Mononuclear cell (primary cell): ENCODE data around the gene ACSL1. TPM values are rescaled to one million over a fixed set of nuclear protein-coding genes. Genes with fewer than 3 reads are reported as not detected.

Source experiments
- H3K27me3 ChIP-seq: 2 replicates; pipeline ENCODE4 v1.6.0; 2011; ENCODE audit warnings: low read length, control low read depth; ENCODE audit not compliant: insufficient read depth
- H3K4me1 ChIP-seq: 2 replicates; pipeline ENCODE4 v1.5.1; 2011; ENCODE audit warnings: mild to moderate bottlenecking, low read length, control low read depth; ENCODE audit not compliant: insufficient read depth
- H3K4me3 ChIP-seq: 2 replicates; pipeline ENCODE4 v1.5.1; 2011; ENCODE audit warnings: mild to moderate bottlenecking, low read length, moderate library complexity
- H3K9me3 ChIP-seq: 2 replicates; pipeline ENCODE4 v1.5.1; 2011; ENCODE audit warnings: low read depth, mild to moderate bottlenecking, control low read depth, low read length
- total RNA-seq: library from RNA; depleted of rRNA; stranded (reverse); fragments of >200 nt; gene quantifications from one replicate; pipeline ENCODE4 v1.2.3, GENCODE V29; 2012

ACSL1 gene
- total RNA-seq, 1 donor = 110 TPM

- Histone ChIP-seq H3K27me3 (no peaks in the 10 kb centered on the region), H3K4me3 (peak overlapping the region; percentile 67), H3K4me1 (peaks cover 70% of the 10 kb centered on the region), H3K9me3 (no peaks in the 10 kb centered on the region)
These were observed 1.5 kb downstream of the ACSL1 start for GRCh38 chr4:184824081-184824775.

GRCh38 chr4:184823014-184823413, 2.8 kb downstream of the ACSL1 start:
- H3K27me3 ChIP-seq = no peaks in the 10 kb centered on the region
- peak overlapping the region; percentile 67 for H3K4me3 ChIP-seq
- H3K4me1 ChIP-seq = peaks cover 83% of the 10 kb centered on the region
- H3K9me3 ChIP-seq = no peaks in the 10 kb centered on the region

DNA sequence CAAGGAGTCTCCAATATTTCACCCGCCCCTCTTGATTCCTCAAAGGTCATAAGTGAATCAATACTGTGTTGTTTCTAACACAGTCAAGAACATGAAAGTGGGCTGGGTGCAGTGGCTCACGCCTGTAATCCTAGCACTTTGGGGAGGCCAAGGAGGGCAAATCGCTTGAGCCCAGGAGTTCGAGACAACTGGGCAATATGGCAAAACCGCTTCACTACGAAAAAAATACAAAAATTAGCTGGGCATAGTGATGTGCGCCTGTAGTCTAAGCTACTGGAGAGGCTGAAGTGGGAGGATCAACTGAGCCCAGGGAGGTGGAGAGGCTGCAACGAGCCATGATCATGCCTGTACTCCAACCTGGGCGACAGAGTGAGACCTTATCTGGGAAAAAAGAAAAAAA, 3.4 kb downstream of the ACSL1 start:
- Histone ChIP-seq H3K4me1 (peaks cover 86% of the 10 kb centered on the region), H3K9me3 (no peaks in the 10 kb centered on the region), H3K4me3 (peak overlapping the region; percentile 67), H3K27me3 (no peaks in the 10 kb centered on the region)

DNA sequence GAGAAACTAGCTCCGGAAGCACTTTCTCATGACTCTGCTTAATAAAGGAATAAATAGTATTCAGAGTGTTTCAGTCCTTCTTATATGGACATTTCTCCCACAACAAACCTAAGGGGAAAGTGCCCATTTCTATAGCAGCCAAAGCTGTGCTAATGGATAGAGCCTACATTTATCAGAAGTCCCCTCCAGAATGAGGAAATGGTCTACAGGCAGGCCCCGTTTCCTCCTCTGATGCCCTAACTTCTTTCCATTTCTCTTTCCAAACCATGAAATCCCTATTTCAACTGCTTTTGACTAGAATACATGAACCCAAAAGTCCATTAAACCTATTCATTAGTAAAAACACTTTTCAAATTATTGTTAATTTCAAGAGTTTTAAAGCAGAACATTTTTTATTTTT, 4.5 kb downstream of the ACSL1 start:
- Histone ChIP-seq H3K9me3 (no peaks in the 10 kb centered on the region), H3K4me3 (peak overlapping the region; percentile 31), H3K4me1 (peaks cover 86% of the 10 kb centered on the region), H3K27me3 (no peaks in the 10 kb centered on the region)

GRCh38 chr4:184819786-184820185, 6.0 kb downstream of the ACSL1 start:
- no peaks in the 10 kb centered on the region for H3K27me3 ChIP-seq
- no peak overlapping the region for H3K4me3 ChIP-seq
- H3K9me3 ChIP-seq = no peaks in the 10 kb centered on the region
- H3K4me1 ChIP-seq = peaks cover 96% of the 10 kb centered on the region

DNA sequence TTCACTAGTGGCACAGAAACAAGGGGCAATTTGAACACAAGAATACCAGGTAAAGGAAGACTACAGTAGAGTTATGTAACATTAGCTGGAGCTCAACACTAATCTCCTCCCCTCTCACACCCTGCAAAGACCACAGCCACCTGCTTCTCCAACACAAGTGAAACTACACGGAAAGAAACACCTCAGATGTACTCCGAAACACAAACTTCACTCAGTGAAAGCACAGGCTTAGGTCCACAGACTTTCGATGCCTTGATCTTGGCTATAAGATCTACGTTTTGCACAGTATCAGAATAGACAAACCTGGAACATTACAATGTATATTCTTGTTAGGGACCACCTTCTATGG, 7.6 kb downstream of the ACSL1 start:
- no peaks in the 10 kb centered on the region for H3K27me3 ChIP-seq

DNA sequence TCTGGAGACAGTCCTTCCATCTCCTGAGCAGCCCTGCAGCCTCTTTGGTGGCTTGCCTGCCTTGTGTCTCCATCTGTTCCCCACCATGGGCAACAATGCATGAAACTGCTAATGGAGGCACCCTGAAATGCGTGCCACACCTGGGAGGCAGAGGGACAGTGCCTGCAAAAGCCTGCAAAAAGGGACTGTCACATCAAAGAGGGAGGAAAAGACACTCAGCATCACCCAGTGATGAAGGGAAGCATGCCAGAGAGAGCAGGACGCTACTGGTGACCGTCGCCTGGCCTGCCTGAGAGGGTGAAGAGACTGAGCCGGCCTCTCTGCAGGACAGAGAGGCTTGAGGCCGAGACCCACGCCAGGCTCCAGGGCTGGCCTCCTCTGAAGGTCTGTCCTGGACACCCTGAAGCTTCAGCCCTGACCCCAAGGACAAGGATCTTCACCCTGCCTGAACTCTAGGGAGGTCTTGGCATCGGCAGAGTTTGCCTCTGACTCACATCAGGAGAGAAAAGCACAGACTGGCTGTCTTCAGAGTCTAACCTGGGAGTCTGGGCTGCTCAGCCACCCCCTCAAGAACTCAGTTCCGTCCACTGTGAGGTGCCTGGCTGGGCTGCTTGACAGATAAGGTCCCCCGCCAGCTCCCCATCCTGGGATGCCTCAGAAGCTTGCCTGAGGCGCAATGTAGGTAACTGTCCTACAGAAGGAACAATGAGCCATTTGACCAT, 8.1 kb downstream of the ACSL1 start:
- H3K4me1 ChIP-seq = peaks cover 96% of the 10 kb centered on the region
- no peaks in the 10 kb centered on the region for H3K27me3 ChIP-seq
- H3K4me3 ChIP-seq = no peak overlapping the region
- no peaks in the 10 kb centered on the region for H3K9me3 ChIP-seq

More for the DNA sequence above, 7.6 kb downstream of the ACSL1 start:
- Histone ChIP-seq H3K9me3 (no peaks in the 10 kb centered on the region), H3K4me1 (peaks cover 96% of the 10 kb centered on the region), H3K4me3 (no peak overlapping the region)

DNA sequence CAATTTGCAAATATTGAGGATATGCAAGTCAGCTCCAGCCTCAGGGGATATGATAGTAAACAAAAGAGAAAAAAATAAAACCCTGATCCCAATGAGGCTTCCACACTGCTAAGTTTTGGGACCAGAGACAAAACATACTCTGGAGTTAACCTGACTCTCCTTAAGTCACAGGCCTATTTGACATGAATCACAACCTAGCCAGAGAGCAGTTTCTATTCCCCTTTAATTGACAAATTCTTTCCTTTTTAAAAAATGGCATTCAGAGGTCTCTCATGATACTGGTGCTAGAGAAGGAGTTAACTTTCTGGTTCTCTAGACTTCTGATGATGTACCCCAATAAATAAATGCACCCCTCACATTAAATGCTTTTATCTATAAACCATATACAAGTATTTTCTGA, 8.8 kb downstream of the ACSL1 start:
- Histone ChIP-seq H3K9me3 (no peaks in the 10 kb centered on the region), H3K4me1 (peaks cover 96% of the 10 kb centered on the region), H3K27me3 (no peaks in the 10 kb centered on the region), H3K4me3 (no peak overlapping the region)

DNA sequence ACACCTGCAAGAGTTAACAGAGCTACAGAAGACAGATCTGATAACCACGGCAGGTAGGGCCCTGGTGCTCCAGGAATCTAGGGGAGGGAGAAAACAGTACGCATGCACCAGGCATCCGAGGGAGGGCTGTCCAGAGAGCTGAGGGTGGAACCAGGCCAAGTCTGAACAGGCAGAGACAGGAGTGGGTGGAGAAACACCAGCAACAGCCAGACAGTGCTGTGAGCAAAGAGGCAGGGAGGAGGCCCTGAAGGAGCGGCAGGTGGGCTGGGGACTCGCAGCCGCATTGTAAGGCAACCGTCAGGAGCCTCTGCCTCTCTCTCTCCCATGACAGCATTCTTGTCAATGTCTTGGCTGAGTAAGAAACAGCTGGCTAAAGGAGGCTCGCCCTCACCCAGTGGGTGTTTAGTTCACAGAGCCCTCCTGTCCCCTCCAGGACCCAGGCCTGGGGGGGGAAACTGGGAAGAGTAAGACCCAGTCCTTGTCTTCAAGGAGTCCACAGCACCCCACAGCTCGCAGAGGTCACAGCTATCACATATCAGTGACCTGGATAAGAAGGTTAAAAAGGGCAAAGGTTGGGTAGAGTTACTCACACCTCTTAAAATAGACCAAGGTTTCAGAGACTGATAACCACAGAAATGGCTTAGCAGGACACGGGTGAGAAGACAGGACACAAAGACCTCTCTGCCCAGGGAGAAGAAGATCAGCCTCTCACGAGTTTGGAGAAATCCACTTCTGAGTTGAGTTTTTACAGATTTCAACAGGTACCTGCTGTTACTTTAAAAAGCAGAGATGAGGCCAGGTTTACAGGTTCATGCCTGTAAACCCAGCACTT, 10.5 kb downstream of the ACSL1 start:
- no peaks in the 10 kb centered on the region for H3K27me3 ChIP-seq
- H3K4me1 ChIP-seq = peaks cover 99% of the 10 kb centered on the region
- no peaks in the 10 kb centered on the region for H3K9me3 ChIP-seq
- H3K4me3 ChIP-seq = no peak overlapping the region

GRCh38 chr4:184814686-184815045, 11.1 kb downstream of the ACSL1 start:
- H3K4me3 ChIP-seq = no peak overlapping the region
- H3K9me3 ChIP-seq = no peaks in the 10 kb centered on the region
- no peaks in the 10 kb centered on the region for H3K27me3 ChIP-seq
- peaks cover 93% of the 10 kb centered on the region for H3K4me1 ChIP-seq

- peaks cover 82% of the 10 kb centered on the region for H3K4me1 ChIP-seq
- H3K9me3 ChIP-seq = no peaks in the 10 kb centered on the region
- no peaks in the 10 kb centered on the region for H3K27me3 ChIP-seq
- no peak overlapping the region for H3K4me3 ChIP-seq
These were observed 13.1 kb downstream of the ACSL1 start for GRCh38 chr4:184812651-184813181.

DNA sequence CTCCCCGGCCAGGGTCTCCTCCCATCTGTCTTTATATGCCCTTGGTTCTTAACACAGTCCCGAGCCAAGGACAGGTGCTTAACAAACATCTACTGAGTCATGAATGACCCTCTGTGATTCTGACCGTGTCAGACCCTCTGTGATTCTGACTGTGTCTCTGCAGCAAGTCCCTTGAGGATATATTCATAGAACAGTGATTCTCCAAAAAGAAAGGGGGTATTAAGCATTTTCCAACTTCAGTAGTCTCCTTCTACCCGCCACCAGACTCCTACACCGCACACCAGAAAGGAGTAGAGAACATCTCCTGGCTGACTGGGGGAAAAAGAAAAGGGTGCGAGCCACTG, 13.6 kb downstream of the ACSL1 start:
- Histone ChIP-seq H3K9me3 (no peaks in the 10 kb centered on the region), H3K4me1 (peaks cover 82% of the 10 kb centered on the region), H3K4me3 (no peak overlapping the region), H3K27me3 (no peaks in the 10 kb centered on the region)

DNA sequence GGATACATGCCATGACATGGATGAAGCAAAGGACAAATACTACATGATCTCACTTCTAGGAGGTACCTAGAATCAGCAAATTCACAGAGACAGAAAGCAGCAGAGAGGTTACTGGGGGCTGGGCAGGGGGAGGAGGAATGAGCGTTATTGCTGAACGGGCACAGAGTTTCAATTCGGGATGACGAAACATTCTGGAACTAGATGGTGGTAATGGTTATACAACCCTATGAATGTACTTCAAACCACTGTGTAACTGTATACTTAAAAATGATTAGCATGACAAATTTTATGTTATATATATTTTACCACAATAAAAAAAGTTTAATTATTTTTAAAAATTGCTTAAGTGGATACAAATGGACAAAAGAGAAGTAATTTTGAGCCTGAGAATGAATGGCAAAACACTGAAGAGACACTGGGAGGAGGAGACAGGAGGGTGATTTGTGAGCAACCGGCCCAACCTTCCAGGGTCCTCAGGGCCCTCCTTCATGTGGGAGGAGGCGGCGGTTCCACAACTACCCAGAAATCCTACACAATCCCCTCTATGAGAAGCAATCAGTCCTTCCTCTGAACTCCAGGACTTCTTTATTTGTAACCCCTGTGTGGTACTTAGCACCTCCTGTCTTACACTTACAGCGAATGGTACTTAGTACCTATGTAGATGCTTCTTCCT, 14.1 kb downstream of the ACSL1 start:
- Histone ChIP-seq H3K4me1 (peaks cover 78% of the 10 kb centered on the region), H3K9me3 (no peaks in the 10 kb centered on the region), H3K27me3 (no peaks in the 10 kb centered on the region), H3K4me3 (no peak overlapping the region)

DNA sequence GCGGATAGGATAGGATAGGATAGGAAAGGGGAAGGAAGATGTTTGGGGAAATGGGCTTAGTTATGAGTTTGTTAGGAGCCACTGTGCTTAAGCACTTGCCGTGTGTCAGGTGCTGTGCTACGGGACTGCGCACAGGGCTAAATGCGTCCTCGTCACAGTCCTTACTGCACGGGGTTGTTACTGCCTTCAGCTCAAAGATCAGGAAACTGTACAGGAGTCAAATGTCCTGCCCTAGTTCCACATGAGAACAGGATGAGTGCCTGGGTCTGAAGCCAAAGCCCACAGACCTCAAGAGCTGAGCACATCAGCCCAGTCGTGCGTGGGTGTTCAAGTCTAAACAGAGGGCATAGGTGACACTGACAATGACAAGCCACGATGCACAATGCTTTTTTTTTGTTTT, 15.0 kb downstream of the ACSL1 start:
- Histone ChIP-seq H3K4me3 (no peak overlapping the region), H3K4me1 (peaks cover 74% of the 10 kb centered on the region), H3K27me3 (no peaks in the 10 kb centered on the region), H3K9me3 (no peaks in the 10 kb centered on the region)

DNA sequence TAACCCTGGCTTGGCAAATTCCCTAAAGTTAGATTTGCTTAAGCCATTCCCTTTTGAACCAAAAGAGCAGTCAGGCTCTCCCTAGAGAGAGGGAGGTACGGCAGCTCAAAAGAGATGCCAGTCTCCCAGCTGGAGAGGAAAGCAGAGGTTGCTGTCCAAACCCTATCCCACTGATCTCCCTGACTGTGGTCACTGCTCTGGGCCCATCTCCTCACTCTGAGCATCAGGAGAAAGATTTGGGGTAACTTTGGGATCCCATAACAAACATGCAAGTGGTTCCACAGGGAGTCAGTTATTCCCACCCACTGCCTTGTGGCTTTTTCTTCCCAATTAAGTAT, 17.1 kb downstream of the ACSL1 start:
- H3K9me3 ChIP-seq = no peaks in the 10 kb centered on the region
- H3K27me3 ChIP-seq = no peaks in the 10 kb centered on the region
- no peak overlapping the region for H3K4me3 ChIP-seq
- peaks cover 60% of the 10 kb centered on the region for H3K4me1 ChIP-seq
